Osteocyte (in vitro differentiated cells): ENCODE results near the gene CDC42BPB. TPM values are rescaled to one million over a fixed set of nuclear protein-coding genes. Genes with fewer than 3 reads are reported as not detected.

Experiments
- DNase-seq: peaks from one replicate; pipeline ENCODE4 v3.0.0; 2021; ENCODE audit warnings: mixed read lengths; ENCODE audit not compliant: unreplicated experiment; ENCODE audit errors: extremely low spot score
- H3K27ac Mint-ChIP-seq: one replicate; pipeline ENCODE4 v1.8.0; 2021; ENCODE audit warnings: mild to moderate bottlenecking, mixed read lengths; ENCODE audit not compliant: unreplicated experiment
- H3K27me3 Mint-ChIP-seq: one replicate; pipeline ENCODE4 v1.8.0; 2021; ENCODE audit warnings: mixed read lengths; ENCODE audit not compliant: unreplicated experiment
- H3K36me3 Mint-ChIP-seq: one replicate; pipeline ENCODE4 v1.8.0; 2021; ENCODE audit warnings: mixed read lengths; ENCODE audit not compliant: unreplicated experiment
- H3K4me1 Mint-ChIP-seq: one replicate; pipeline ENCODE4 v1.8.0; 2021; ENCODE audit warnings: mixed read lengths; ENCODE audit not compliant: unreplicated experiment
- H3K4me3 Mint-ChIP-seq: one replicate; pipeline ENCODE4 v1.8.0; 2021; ENCODE audit warnings: mild to moderate bottlenecking, moderate library complexity, mixed read lengths; ENCODE audit not compliant: unreplicated experiment
- H3K9me3 Mint-ChIP-seq: one replicate; pipeline ENCODE4 v1.8.0; 2021; ENCODE audit warnings: mixed read lengths; ENCODE audit not compliant: unreplicated experiment
- total RNA-seq: library from RNA; stranded (reverse); gene quantifications from 2 replicates; pipeline ENCODE4 v1.2.1, GENCODE V29; 2021
- TF ChIP-seq, protein P1 (sequence below): fragments of 200-600 bp; sonication (generic); IDR thresholded peaks from 2 replicates; pipeline ENCODE4 v1.5.0; 2021; ENCODE audit warnings: antibody characterized with exemption, mild to moderate bottlenecking, moderate library complexity

CDC42BPB gene
- total RNA-seq, 1 donor from 2014 or later: 99.0 TPM

DNA sequence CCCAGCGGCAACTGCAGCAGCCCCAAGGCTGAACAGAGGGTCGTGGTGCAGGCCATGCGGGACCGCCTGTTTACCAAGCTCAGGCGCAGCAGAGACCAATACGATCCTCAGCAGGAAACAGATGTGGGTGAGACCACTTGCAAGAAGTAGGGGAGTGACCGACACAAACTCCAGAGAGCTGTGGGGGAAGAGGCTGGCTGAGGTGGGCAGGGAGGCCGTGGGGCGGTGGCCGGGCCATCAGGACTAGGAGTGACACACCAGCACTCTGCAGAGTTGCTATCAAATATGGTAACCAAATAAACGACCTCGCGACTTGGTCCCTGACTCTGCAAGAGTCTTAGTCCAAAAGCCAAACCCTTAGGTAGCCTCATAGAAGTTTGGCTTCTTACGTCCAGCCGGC lies 104.2 kb downstream of the CDC42BPB start:
- no peaks in the 10 kb centered on the region for H3K9me3 Mint-ChIP-seq
- no peak for DNase-seq
- no peak overlapping the region for H3K4me3 Mint-ChIP-seq
- H3K27ac Mint-ChIP-seq: no peak overlapping the region
- TF ChIP-seq, protein P1, sequence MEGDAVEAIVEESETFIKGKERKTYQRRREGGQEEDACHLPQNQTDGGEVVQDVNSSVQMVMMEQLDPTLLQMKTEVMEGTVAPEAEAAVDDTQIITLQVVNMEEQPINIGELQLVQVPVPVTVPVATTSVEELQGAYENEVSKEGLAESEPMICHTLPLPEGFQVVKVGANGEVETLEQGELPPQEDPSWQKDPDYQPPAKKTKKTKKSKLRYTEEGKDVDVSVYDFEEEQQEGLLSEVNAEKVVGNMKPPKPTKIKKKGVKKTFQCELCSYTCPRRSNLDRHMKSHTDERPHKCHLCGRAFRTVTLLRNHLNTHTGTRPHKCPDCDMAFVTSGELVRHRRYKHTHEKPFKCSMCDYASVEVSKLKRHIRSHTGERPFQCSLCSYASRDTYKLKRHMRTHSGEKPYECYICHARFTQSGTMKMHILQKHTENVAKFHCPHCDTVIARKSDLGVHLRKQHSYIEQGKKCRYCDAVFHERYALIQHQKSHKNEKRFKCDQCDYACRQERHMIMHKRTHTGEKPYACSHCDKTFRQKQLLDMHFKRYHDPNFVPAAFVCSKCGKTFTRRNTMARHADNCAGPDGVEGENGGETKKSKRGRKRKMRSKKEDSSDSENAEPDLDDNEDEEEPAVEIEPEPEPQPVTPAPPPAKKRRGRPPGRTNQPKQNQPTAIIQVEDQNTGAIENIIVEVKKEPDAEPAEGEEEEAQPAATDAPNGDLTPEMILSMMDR: no peak
- H3K36me3 Mint-ChIP-seq: peaks cover 49% of the 10 kb centered on the region
- H3K4me1 Mint-ChIP-seq: peaks cover 17% of the 10 kb centered on the region
- H3K27me3 Mint-ChIP-seq: no peaks in the 10 kb centered on the region

DNA sequence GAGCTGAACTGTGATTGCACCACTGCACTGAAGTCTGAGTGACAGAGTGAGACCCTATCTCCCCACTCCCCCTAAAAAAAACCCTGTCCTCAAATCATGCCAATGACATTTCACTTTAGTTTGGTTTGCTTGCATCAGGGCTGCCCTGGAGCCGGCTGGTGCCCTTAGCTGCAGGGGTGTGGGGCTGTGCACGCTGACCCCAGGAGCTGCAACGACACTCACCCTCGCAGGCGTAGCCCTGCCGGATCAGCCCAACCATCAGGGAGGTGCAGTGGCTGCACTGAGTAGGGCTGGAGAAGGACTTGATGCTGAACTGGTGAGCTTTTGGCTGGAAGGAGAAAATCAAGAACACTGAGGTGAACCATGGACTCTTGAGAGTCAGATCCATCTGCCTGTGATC lies 105.1 kb downstream of the CDC42BPB start:
- no peak for DNase-seq
- no peak overlapping the region for H3K4me3 Mint-ChIP-seq
- H3K9me3 Mint-ChIP-seq: no peaks in the 10 kb centered on the region
- peaks cover 17% of the 10 kb centered on the region for H3K4me1 Mint-ChIP-seq
- no peaks in the 10 kb centered on the region for H3K27me3 Mint-ChIP-seq
- peak overlapping the region; percentile 79 for H3K27ac Mint-ChIP-seq
- TF ChIP-seq, protein P1: no peak
- H3K36me3 Mint-ChIP-seq: peaks cover 43% of the 10 kb centered on the region

DNA sequence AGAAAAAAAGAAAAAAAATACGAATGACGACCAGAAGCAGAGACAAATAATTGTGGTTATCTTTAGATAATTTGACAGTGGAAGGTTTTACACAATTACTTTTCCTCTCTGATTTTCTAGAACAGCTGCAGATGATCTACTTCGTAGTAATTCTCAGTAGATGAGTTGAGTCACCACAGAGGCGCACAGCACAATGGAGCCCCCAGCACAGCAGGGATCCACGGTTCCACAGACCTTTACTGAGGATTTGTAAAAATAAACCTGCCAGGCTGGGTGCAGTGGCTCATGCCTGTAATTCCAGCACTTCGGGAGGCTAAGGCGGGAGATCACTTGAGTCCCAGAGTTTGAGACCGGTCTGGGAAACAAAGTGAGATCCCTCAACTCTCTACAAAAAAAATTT lies 105.5 kb downstream of the CDC42BPB start:
- H3K27me3 Mint-ChIP-seq: no peaks in the 10 kb centered on the region
- no peak overlapping the region for H3K4me3 Mint-ChIP-seq
- peaks cover 17% of the 10 kb centered on the region for H3K4me1 Mint-ChIP-seq
- peak overlapping the region; percentile 79 for H3K27ac Mint-ChIP-seq
- peaks cover 45% of the 10 kb centered on the region for H3K36me3 Mint-ChIP-seq
- no peaks in the 10 kb centered on the region for H3K9me3 Mint-ChIP-seq
- DNase-seq: no peak
- TF ChIP-seq, protein P1: no peak

DNA sequence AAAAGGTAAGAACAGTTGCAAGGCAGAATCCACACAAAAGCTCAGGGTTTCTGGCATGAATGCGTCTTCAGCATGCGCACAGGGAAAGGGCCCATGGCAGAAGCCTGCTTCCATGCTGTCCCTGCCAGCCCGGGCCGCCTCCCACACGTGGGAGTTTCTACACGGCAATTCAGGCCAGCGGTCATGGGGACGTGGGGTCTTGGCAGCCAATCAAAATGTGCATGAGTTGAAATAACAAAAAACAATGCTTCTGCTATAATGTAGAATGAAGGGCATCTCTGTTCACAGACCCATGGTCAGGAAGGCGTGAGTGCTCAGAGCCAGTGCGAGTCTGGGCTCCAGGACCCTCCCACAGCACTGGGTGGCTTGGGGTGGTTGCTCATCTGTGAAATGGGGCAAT lies 106.3 kb downstream of the CDC42BPB start:
- no peak overlapping the region for H3K27ac Mint-ChIP-seq
- peaks cover 17% of the 10 kb centered on the region for H3K4me1 Mint-ChIP-seq
- peaks cover 44% of the 10 kb centered on the region for H3K36me3 Mint-ChIP-seq
- no peaks in the 10 kb centered on the region for H3K27me3 Mint-ChIP-seq
- TF ChIP-seq, protein P1: no peak
- no peaks in the 10 kb centered on the region for H3K9me3 Mint-ChIP-seq
- no peak for DNase-seq
- no peak overlapping the region for H3K4me3 Mint-ChIP-seq

DNA sequence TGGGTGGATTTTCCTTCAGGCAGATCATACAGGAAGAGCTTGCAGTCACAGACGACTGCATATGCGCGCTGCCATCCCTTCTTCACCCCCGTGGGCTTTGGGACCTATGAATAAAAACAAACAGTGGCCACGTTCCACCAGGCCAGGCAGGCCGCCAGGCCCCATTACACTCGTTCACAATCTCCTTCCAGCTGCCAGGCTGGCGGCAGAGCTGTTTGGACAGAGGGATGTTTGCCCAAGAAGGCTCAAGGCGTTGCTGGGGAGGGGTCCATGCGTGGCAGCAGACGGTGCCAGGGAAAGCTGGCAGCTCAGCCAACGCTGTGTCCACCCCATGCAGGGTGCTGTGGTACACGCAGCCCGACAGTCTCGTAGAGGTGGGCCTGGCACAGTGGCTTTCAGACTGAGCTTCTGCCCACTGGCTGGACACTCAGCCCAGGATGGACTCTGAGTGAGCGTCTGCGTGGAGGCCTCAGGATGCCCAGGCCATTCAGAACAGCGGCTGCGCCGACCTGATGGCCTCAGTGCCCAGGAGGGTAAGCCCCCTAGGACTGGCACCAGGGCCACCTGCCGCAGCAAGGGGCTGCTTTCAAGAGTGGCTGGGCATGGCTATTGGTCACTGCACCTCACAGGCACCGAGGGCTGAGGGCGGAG lies 107.4 kb downstream of the CDC42BPB start:
- Mint-ChIP-seq H3K9me3 (no peaks in the 10 kb centered on the region), H3K27ac (no peak overlapping the region), H3K27me3 (no peaks in the 10 kb centered on the region), H3K36me3 (peaks cover 45% of the 10 kb centered on the region), H3K4me1 (peaks cover 17% of the 10 kb centered on the region), H3K4me3 (no peak overlapping the region)
- TF ChIP-seq, protein P1: no peak
- no peak for DNase-seq
